Liver (tissue), 9 donors: ENCODE measurements around the gene GADL1. TPM values are rescaled to one million over a fixed set of nuclear protein-coding genes. Genes with fewer than 3 reads are reported as not detected.

ENCODE experiments used
- DNase-seq: peaks from one replicate; pipeline ENCODE4 v3.0.0-alpha.2; 2017; ENCODE audit warnings: low spot score
- H3K27ac ChIP-seq, 2 donors: one replicate each; pipeline ENCODE4 v1.7.0; 2013; ENCODE audit warnings: inconsistent platforms in 2 of 2, low read length in 2 of 2, control low read depth in 1 of 2, low read depth in 1 of 2, mild to moderate bottlenecking in 1 of 2
- H3K27me3 ChIP-seq, 4 donors: one replicate each; pipeline versions ENCODE4 v1.6.1 to v1.7.0; 2013; ENCODE audit warnings: low read length in 3 of 4, inconsistent platforms in 1 of 4, mild to moderate bottlenecking in 1 of 4, moderate library complexity in 1 of 4; ENCODE audit not compliant: control insufficient read depth in 4 of 4, insufficient read depth in 4 of 4
- H3K36me3 ChIP-seq, 4 donors: one replicate each; pipeline versions ENCODE4 v1.6.1 to v1.7.0; 2013; ENCODE audit warnings: low read length in 3 of 4, mild to moderate bottlenecking in 3 of 4, low read depth in 1 of 4, moderate library complexity in 1 of 4; ENCODE audit not compliant: control insufficient read depth in 4 of 4, insufficient read depth in 3 of 4
- H3K4me1 ChIP-seq, 4 donors: one replicate each; pipeline versions ENCODE4 v1.6.1 to v1.7.0; 2013; ENCODE audit warnings: low read length in 3 of 4, mild to moderate bottlenecking in 3 of 4, moderate library complexity in 1 of 4; ENCODE audit not compliant: control insufficient read depth in 4 of 4, insufficient read depth in 4 of 4
- H3K4me3 ChIP-seq, 3 donors: one replicate each; pipeline versions ENCODE4 v1.6.1 to v1.7.0; 2013; ENCODE audit warnings: low read length in 3 of 3, control low read depth in 1 of 3, low read depth in 1 of 3, mild to moderate bottlenecking in 1 of 3
- H3K9ac ChIP-seq, 2 donors: one replicate each; pipeline ENCODE4 v1.7.0; 2013; ENCODE audit warnings: low read length in 2 of 2, mild to moderate bottlenecking in 2 of 2, moderate library complexity in 2 of 2, control low read depth in 1 of 2, low read depth in 1 of 2
- H3K9me3 ChIP-seq, 4 donors: one replicate each; pipeline versions ENCODE4 v1.6.1 to v1.7.0; 2013; ENCODE audit warnings: low read length in 3 of 4; ENCODE audit not compliant: control insufficient read depth in 4 of 4
- ATF3 ChIP-seq: IDR thresholded peaks from 2 replicates; pipeline ENCODE4 v1.6.1; 2016; ENCODE audit warnings: antibody characterized with exemption
- CTCF ChIP-seq: fragments of 150-350 bp; IDR thresholded peaks from 2 replicates; pipeline ENCODE4 v1.5.1; 2017; ENCODE audit warnings: improper control_type of control experiment, low read depth, low read length; ENCODE audit not compliant: missing input control
- EGR1 ChIP-seq, 2 donors: IDR thresholded peaks; 2 replicates each; pipeline ENCODE4 v1.6.1; 2016 to 2018; ENCODE audit warnings: antibody characterized with exemption in 2 of 2, low read depth in 2 of 2
- FOXA1 ChIP-seq: IDR thresholded peaks from 2 replicates; pipeline ENCODE4 v1.6.1; 2016; ENCODE audit warnings: antibody characterized with exemption
- FOXA2 ChIP-seq: IDR thresholded peaks from 2 replicates; pipeline ENCODE4 v1.6.1; 2016; ENCODE audit warnings: antibody characterized with exemption
- GABPA ChIP-seq, 2 donors: IDR thresholded peaks in 1 of 2; conservative IDR thresholded peaks in 1 of 2; 2 replicates each; pipeline ENCODE4 v1.6.1; 2016; ENCODE audit warnings: antibody characterized with exemption in 2 of 2, mild to moderate bottlenecking in 1 of 2, moderate library complexity in 1 of 2
- HNF4A ChIP-seq, 2 donors: conservative IDR thresholded peaks; 2 replicates each; pipeline ENCODE4 v1.6.1; 2016; ENCODE audit warnings: antibody characterized with exemption in 2 of 2, mild to moderate bottlenecking in 2 of 2
- HNF4G ChIP-seq: IDR thresholded peaks from 2 replicates; pipeline ENCODE4 v1.6.1; 2016; ENCODE audit warnings: antibody characterized with exemption
- JUND ChIP-seq, 2 donors: IDR thresholded peaks; 2 replicates each; pipeline ENCODE4 v1.6.1; 2016; ENCODE audit warnings: antibody characterized with exemption in 2 of 2
- MAX ChIP-seq: IDR thresholded peaks from 2 replicates; pipeline ENCODE4 v1.6.1; 2016; ENCODE audit warnings: antibody characterized with exemption
- NR2F2 ChIP-seq: IDR thresholded peaks from 2 replicates; pipeline ENCODE4 v1.6.1; 2016; ENCODE audit warnings: antibody characterized with exemption
- RAD21 ChIP-seq, 2 donors: IDR thresholded peaks; 2 replicates each; pipeline ENCODE4 v1.6.1; 2016; ENCODE audit warnings: antibody characterized with exemption in 2 of 2, mild to moderate bottlenecking in 2 of 2
- REST ChIP-seq: IDR thresholded peaks from 2 replicates; pipeline ENCODE4 v1.6.1; 2016; ENCODE audit warnings: antibody characterized with exemption, mild to moderate bottlenecking
- RXRA ChIP-seq, 2 donors: IDR thresholded peaks; 2 replicates each; pipeline ENCODE4 v1.6.1; 2017 to 2018; ENCODE audit warnings: antibody characterized with exemption in 2 of 2, mild to moderate bottlenecking in 1 of 2
- SP1 ChIP-seq: IDR thresholded peaks from 2 replicates; pipeline ENCODE4 v1.6.1; 2018; ENCODE audit warnings: antibody characterized with exemption, mild to moderate bottlenecking
- TAF1 ChIP-seq: conservative IDR thresholded peaks from 2 replicates; pipeline ENCODE4 v1.6.1; 2016; ENCODE audit warnings: antibody characterized with exemption, mild to moderate bottlenecking
- YY1 ChIP-seq: IDR thresholded peaks from 2 replicates; pipeline ENCODE4 v1.6.1; 2016; ENCODE audit warnings: antibody characterized with exemption, mild to moderate bottlenecking
- ZBTB33 ChIP-seq: IDR thresholded peaks from 2 replicates; pipeline ENCODE4 v1.6.1; 2016; ENCODE audit warnings: antibody characterized with exemption
- WGBS: extraction: QIAGEN DNeasy Blood & Tissue Kit; methylation state at CpG from one replicate; pipeline ENCODE4 v1.1.7; 2013; 5-methylcytosine and 5-hydroxymethylcytosine counted together
- polyA plus RNA-seq, 2 donors: library from polyadenylated mRNA; stranded (reverse) in 1 of 2; unstranded in 1 of 2; fragments of 200-250 nt in 1 of 2; fragments of >200 nt in 1 of 2; fragmentation: Nextera tagmentation in 1 of 2; extraction: Ambion mirVana in 1 of 2; gene quantifications; one replicate each; pipeline versions ENCODE4 v1.2.1 to v1.2.3, GENCODE V29; 2013 to 2015
- total RNA-seq, 2 donors: library from RNA; depleted of rRNA; stranded (reverse); fragments of >200 nt; gene quantifications; one replicate each; pipeline ENCODE4 v1.2.3, GENCODE V29; 2014
- donor health status: healthy.
- donor health status: healthy.
- donor health status: healthy.
- donor health status: healthy.
- donor health status: healthy.

Gene GADL1
- total and polyA plus RNA-seq, 4 donors: not detected

GRCh38 chr3:30721314-30721634 lies 173.2 kb downstream of the GADL1 start (continued):
- TF ChIP-seq REST: no peak
- no peak for TF ChIP-seq SP1
- TF ChIP-seq FOXA1: no peak
- TF ChIP-seq ATF3: no peak
- TF ChIP-seq RXRA (IDR thresholded peaks at IDR 0.05): no peak
- TF ChIP-seq JUND (IDR thresholded peaks at IDR 0.05): no peak

- H3K27ac ChIP-seq: no peak overlapping the region
- WGBS: 76% methylated on average over 5 of the region's 5 CpGs
Measured at GRCh38 chr3:30720586-30721313, 173.7 kb downstream of the GADL1 start.

More at GRCh38 chr3:30720586-30721313, 173.7 kb downstream of the GADL1 start:
- Histone ChIP-seq H3K4me3 (no peak overlapping the region), H3K4me1 (peaks cover 0 to 13% (median 9%) of the 10 kb centered on the region in 4 donors), H3K27me3 (no peaks in the 10 kb centered on the region), H3K9ac (no peak overlapping the region), H3K9me3 (no peaks in the 10 kb centered on the region), H3K36me3 (no peaks in the 10 kb centered on the region)
- TF ChIP-seq CTCF: no peak
- TF ChIP-seq SP1: peak; percentile 61
- peak; percentile 36 for TF ChIP-seq YY1
- peak; percentile 59 for TF ChIP-seq ATF3
- no peak for TF ChIP-seq HNF4G
- no peak for TF ChIP-seq GABPA (IDR thresholded peaks at IDR 0.05 in 1 of 2, conservative IDR thresholded peaks at IDR 0.05 in 1 of 2)
- peak; percentile 82 to 86 for TF ChIP-seq JUND (IDR thresholded peaks at IDR 0.05)
- TF ChIP-seq RXRA (IDR thresholded peaks at IDR 0.05): peak; percentile 31 to 51
- TF ChIP-seq ZBTB33: peak; percentile 14
- TF ChIP-seq TAF1: no peak
- TF ChIP-seq HNF4A (conservative IDR thresholded peaks at IDR 0.05): peak; percentile 47 to 51
- TF ChIP-seq FOXA2: peak; percentile 67
- TF ChIP-seq FOXA1: peak; percentile 17
- TF ChIP-seq REST: no peak
- no peak for TF ChIP-seq NR2F2
- TF ChIP-seq EGR1 (IDR thresholded peaks at IDR 0.05; ENCODE audit: low read depth in 2 of 2): no peak
- peak in 1 of 2 donors; percentile 39 for TF ChIP-seq RAD21 (IDR thresholded peaks at IDR 0.05)
- no peak for TF ChIP-seq MAX
- DNase-seq: no peak
